RWPE2 (cell line): ENCODE results near the gene LIPM.

Experiments used
- ATAC-seq: fragments of 200-7000 bp; cut with Tn5 transposase; 3 replicates; pipeline ENCODE4 v1.9.1; 2021; ENCODE audit warnings: low read depth
- DNase-seq: peaks from one replicate; pipeline ENCODE4 v3.0.0-alpha.2; 2020; ENCODE audit warnings: low spot score
- H3K27ac ChIP-seq: fragments of 450-650 bp; 2 replicates; pipeline ENCODE4 v1.5.1; 2017; ENCODE audit warnings: mild to moderate bottlenecking; ENCODE audit not compliant: poor library complexity, severe bottlenecking
- H3K27me3 ChIP-seq: fragments of 250-450 bp; sonication (Bioruptor Pico); 2 replicates; pipeline ENCODE4 v1.5.1; 2021; ENCODE audit warnings: mild to moderate bottlenecking, moderate library complexity; ENCODE audit not compliant: insufficient read depth, poor library complexity, severe bottlenecking
- H3K36me3 ChIP-seq: fragments of 250-450 bp; sonication (Bioruptor Pico); 2 replicates; pipeline ENCODE4 v1.5.1; 2020; ENCODE audit warnings: low read depth, mild to moderate bottlenecking, moderate library complexity
- H3K4me1 ChIP-seq: fragments of 250-450 bp; sonication (Bioruptor Pico); 2 replicates; pipeline ENCODE4 v1.5.1; 2021; ENCODE audit warnings: mild to moderate bottlenecking, moderate library complexity; ENCODE audit not compliant: insufficient read depth, poor library complexity, severe bottlenecking
- H3K4me3 ChIP-seq: fragments of 250-450 bp; sonication (Bioruptor Pico); 2 replicates; pipeline ENCODE4 v1.5.1; 2021; ENCODE audit warnings: mild to moderate bottlenecking, moderate library complexity; ENCODE audit not compliant: severe bottlenecking
- H3K9me3 ChIP-seq: fragments of 250-450 bp; sonication (Bioruptor Pico); 2 replicates; pipeline ENCODE4 v1.5.1; 2021; ENCODE audit warnings: mild to moderate bottlenecking, moderate library complexity; ENCODE audit not compliant: severe bottlenecking
- CTCF ChIP-seq: fragments of 450-650 bp; IDR thresholded peaks from one replicate; pipeline ENCODE4 v1.5.1; 2017; ENCODE audit warnings: mild to moderate bottlenecking, moderate library complexity; ENCODE audit not compliant: poor library complexity, severe bottlenecking

The LIPM gene

DNA sequence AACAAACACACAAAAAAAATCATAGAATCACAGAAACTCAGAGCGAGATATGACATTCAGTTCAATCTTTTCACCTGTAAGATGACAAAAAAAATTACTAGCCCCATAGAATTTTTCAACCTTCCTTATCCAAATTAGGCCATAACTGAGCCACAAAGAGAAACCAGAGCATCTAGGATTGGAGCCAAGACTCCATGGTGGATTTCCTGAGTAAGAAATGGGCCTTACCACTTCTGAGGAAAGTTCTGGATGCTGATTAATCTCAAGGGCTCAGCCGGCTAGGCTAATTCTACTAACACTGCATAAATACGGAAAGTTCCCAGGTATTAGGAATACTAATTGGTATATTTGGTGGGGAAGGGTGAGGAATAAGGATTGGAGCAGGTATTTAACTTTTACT lies 16.8 kb downstream of the LIPM start:
- DNase-seq, result no peak
- no peaks in the 10 kb centered on the region for H3K27me3 ChIP-seq

GRCh38 chr10:88820748-88821401 lies 18.3 kb downstream of the LIPM start:
- H3K4me1 ChIP-seq, result peaks cover 13% of the 10 kb centered on the region
- no peaks in the 10 kb centered on the region for H3K36me3 ChIP-seq
- no peak overlapping the region for H3K27ac ChIP-seq
- no peaks in the 10 kb centered on the region for H3K9me3 ChIP-seq
- DNase-seq (no peak), ATAC-seq (peak; percentile 72)
- no peaks in the 10 kb centered on the region for H3K27me3 ChIP-seq
- no peak overlapping the region for H3K4me3 ChIP-seq
- TF ChIP-seq CTCF, result no peak

More for the DNA sequence above, 16.8 kb downstream of the LIPM start:
- Histone ChIP-seq H3K4me3 (no peak overlapping the region), H3K4me1 (peaks cover 13% of the 10 kb centered on the region), H3K27ac (no peak overlapping the region), H3K36me3 (no peaks in the 10 kb centered on the region), H3K9me3 (no peaks in the 10 kb centered on the region)
- TF ChIP-seq CTCF, result no peak
- ATAC-seq, result no peak

DNA sequence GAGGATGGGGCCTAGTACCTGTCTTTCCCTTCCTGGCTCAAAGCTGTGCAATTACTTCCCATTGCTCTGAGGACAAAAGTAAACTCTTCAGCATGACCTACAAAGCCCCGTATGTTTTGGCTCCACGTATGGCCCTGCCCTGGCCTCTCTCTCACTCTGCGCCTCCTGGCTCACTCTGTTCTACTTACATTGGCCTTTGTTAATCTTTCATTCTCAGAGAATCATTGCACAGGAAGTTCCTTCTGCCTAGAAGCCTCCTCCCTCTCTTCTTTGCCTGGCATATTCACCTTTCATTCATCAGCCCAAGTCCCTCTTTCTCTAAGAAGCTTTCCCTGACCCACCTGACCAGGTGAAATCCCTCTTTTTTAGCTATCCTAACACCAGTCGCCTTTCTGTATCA lies 23.9 kb downstream of the LIPM start:
- no peak overlapping the region for H3K4me3 ChIP-seq
- no peaks in the 10 kb centered on the region for H3K36me3 ChIP-seq
- H3K27ac ChIP-seq, result no peak overlapping the region
- no peak for ATAC-seq
- no peak for DNase-seq
- peaks cover 4% of the 10 kb centered on the region for H3K4me1 ChIP-seq
- H3K9me3 ChIP-seq, result no peaks in the 10 kb centered on the region
- H3K27me3 ChIP-seq, result no peaks in the 10 kb centered on the region
- TF ChIP-seq CTCF, result no peak

DNA sequence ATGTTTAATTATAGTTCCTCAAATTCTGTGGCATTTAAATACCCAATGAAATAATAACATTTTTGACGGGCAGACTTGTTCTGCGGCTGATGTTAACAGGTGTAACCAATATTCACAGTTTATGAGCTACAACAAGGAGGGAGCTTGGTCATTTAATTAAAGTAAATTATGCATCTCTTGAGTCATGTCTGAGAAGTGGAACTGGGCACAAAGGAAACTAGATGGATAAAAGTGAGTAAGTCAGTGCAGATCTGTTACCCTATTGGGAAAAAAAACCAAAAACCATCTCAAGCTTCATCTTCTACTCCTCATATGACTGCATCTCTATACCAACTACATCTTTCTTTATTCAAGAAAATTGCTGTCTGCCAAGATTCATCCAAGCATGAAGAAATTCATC lies 25.1 kb downstream of the LIPM start:
- no peaks in the 10 kb centered on the region for H3K4me1 ChIP-seq
- H3K36me3 ChIP-seq, result no peaks in the 10 kb centered on the region
- DNase-seq, result no peak
- no peak overlapping the region for H3K27ac ChIP-seq
- no peaks in the 10 kb centered on the region for H3K27me3 ChIP-seq
- TF ChIP-seq CTCF, result no peak
- ATAC-seq, result no peak
- no peak overlapping the region for H3K4me3 ChIP-seq
- no peaks in the 10 kb centered on the region for H3K9me3 ChIP-seq

DNA sequence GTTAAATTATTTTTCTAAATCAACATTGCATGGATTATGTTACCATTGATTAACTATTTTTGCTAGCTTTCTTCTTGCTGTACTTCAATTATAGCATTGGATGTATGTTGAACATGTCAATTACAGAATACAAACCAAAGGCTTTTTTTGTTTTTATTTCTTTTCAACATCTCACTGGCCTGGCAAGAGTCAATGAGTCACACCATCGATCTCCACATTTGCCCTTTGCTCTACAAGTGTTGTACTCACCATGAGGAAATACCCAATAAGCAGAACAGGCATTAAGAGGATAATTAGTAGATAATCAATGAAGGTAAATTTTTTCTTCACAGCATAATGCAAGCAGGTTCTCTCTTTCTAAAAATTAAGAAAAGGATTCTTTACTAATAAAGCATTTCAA lies 25.8 kb downstream of the LIPM start:
- no peak for ATAC-seq
- no peaks in the 10 kb centered on the region for H3K4me1 ChIP-seq

More for the DNA sequence above, 25.8 kb downstream of the LIPM start:
- Histone ChIP-seq H3K27me3 (no peaks in the 10 kb centered on the region), H3K4me3 (no peak overlapping the region), H3K9me3 (no peaks in the 10 kb centered on the region), H3K36me3 (no peaks in the 10 kb centered on the region), H3K27ac (no peak overlapping the region)
- TF ChIP-seq CTCF, result no peak
- no peak for DNase-seq
